GM12878 (cell line): ENCODE data around the gene JAML. TPM values are rescaled to one million over a fixed set of nuclear protein-coding genes. Genes with fewer than 3 reads are reported as not detected.

Source experiments
- ATAC-seq: fragments of 200-7000 bp; cut with Tn5 transposase; 3 replicates; pipeline ENCODE4 v1.9.1; 2020; ENCODE audit warnings: mild to moderate bottlenecking, moderate library complexity
- BruUV-seq: library from RNA; stranded (reverse); fragments of 400-500 nt; replicated peaks from 2 replicates; lab custom pipeline; 2021; lab: Mats Ljungman, UMichigan
- CTCF ChIA-PET: fragments of 300-600 bp; sonication (Branson Sonifier 250); formaldehyde crosslinking; extraction: SDS; loops from one replicate; lab custom pipeline; 2021; ENCODE audit warnings: inconsistent platforms; lab: Yijun Ruan, JAX
- POLR2A ChIA-PET: fragments of 350-600 bp; formaldehyde crosslinking; extraction: SDS; loops from one replicate; lab custom pipeline; 2021; ENCODE audit warnings: inconsistent platforms; lab: Charles Lee
- RAD21 ChIA-PET: fragments of 300-600 bp; sonication (Branson Sonifier 250); formaldehyde crosslinking; loops from one replicate; lab custom pipeline; 2023; ENCODE audit warnings: antibody characterized with exemption; ENCODE audit not compliant: unreplicated experiment; lab: Charles Lee
- SMC1A ChIA-PET: fragments of 300-600 bp; sonication (Branson Sonifier 250); formaldehyde crosslinking; loops from one replicate; lab custom pipeline; 2023; ENCODE audit not compliant: unreplicated experiment, uncharacterized antibody; lab: Charles Lee
- DNase-seq: peaks from one replicate; pipeline ENCODE4 v3.0.0-alpha.2; 2011; ENCODE audit warnings: low read depth, low spot score
- FAIRE-seq: peaks from 3 replicates; lab custom pipeline; 2011; peaks lifted over from hg19 to GRCh38; lab: Jason Lieb, UNC
- H2AFZ ChIP-seq: 2 replicates; pipeline ENCODE4 v1.6.0; 2011; ENCODE audit warnings: low read depth, low read length, control low read depth; ENCODE audit not compliant: control insufficient read depth
- H3K27ac ChIP-seq: 2 replicates; pipeline ENCODE4 v1.5.1; 2011; ENCODE audit warnings: control low read depth; ENCODE audit not compliant: control insufficient read depth, insufficient read depth
- H3K27me3 ChIP-seq, 2 experiments: replicated peaks in 1 of 2; 2 replicates each; pipeline versions ENCODE4 v1.6.0 to v1.6.1; 2011; ENCODE audit warnings: low read length in 1 of 2; ENCODE audit not compliant: control insufficient read depth in 2 of 2, insufficient read depth in 2 of 2
- H3K36me3 ChIP-seq, 2 experiments: 2 replicates each; pipeline ENCODE4 v1.5.1; 2011; ENCODE audit warnings: low read length in 1 of 2; ENCODE audit not compliant: control insufficient read depth in 2 of 2, insufficient read depth in 2 of 2
- H3K4me1 ChIP-seq: 2 replicates; pipeline ENCODE4 v1.6.1; 2011; ENCODE audit warnings: mild to moderate bottlenecking, low read length, moderate library complexity, mixed read lengths; ENCODE audit not compliant: control insufficient read depth, insufficient read depth
- H3K4me2 ChIP-seq: 2 replicates; pipeline ENCODE4 v1.6.0; 2011; ENCODE audit warnings: control low read depth; ENCODE audit not compliant: control insufficient read depth, insufficient read depth
- H3K4me3 ChIP-seq: fragments of 200-600 bp; sonication (generic); 2 replicates; pipeline ENCODE4 v1.5.1; 2016
- H3K79me2 ChIP-seq: 2 replicates; pipeline ENCODE4 v1.6.0; 2011; ENCODE audit warnings: low read length; ENCODE audit not compliant: control insufficient read depth, insufficient read depth
- H3K9ac ChIP-seq: 2 replicates; pipeline ENCODE4 v1.8.0; 2011; ENCODE audit warnings: low read length, control low read depth, mixed read lengths; ENCODE audit not compliant: control insufficient read depth, insufficient read depth
- H3K9me3 ChIP-seq: replicated peaks from 3 replicates; pipeline ENCODE4 v1.5.1; 2011; ENCODE audit warnings: mild to moderate bottlenecking, low read length; ENCODE audit not compliant: control insufficient read depth, insufficient read depth
- H4K20me1 ChIP-seq: 2 replicates; pipeline ENCODE4 v1.6.0; 2011; ENCODE audit not compliant: control insufficient read depth, insufficient read depth
- CBFB ChIP-seq: IDR thresholded peaks from 2 replicates; pipeline ENCODE4 v1.6.1; 2016; ENCODE audit warnings: antibody characterized with exemption, low read depth
- FOS ChIP-seq: IDR thresholded peaks from 3 replicates; pipeline ENCODE4 v1.6.1; 2011; ENCODE audit warnings: borderline replicate concordance; ENCODE audit not compliant: insufficient read length; ENCODE audit errors: extremely low read depth
- IRF4 ChIP-seq: IDR thresholded peaks from 2 replicates; pipeline ENCODE4 v1.6.1; 2011; ENCODE audit warnings: low read depth, low read length
- LARP7 ChIP-seq: fragments of 450-650 bp; IDR thresholded peaks from 2 replicates; pipeline ENCODE4 v1.6.1; 2017; ENCODE audit warnings: mild to moderate bottlenecking
- NFIC ChIP-seq: IDR thresholded peaks from 2 replicates; pipeline ENCODE4 v1.6.1; 2012; ENCODE audit warnings: low read depth, mild to moderate bottlenecking, inconsistent platforms, low read length, moderate library complexity
- SIX5 ChIP-seq: IDR thresholded peaks from 2 replicates; pipeline ENCODE4 v1.6.1; 2011; ENCODE audit warnings: mild to moderate bottlenecking, low read depth, low read length, moderate library complexity; ENCODE audit not compliant: severe bottlenecking
- SREBF2 ChIP-seq: IDR thresholded peaks from 2 replicates; pipeline ENCODE4 v1.6.1; 2012; ENCODE audit warnings: mild to moderate bottlenecking, low read length
- STAT3 ChIP-seq: IDR thresholded peaks from 2 replicates; pipeline ENCODE4 v1.6.1; 2011; ENCODE audit warnings: low read depth, low read length, improper control_type of control experiment
- SUZ12 ChIP-seq: fragments of 200-600 bp; sonication (generic); IDR thresholded peaks from one replicate; pipeline ENCODE4 v1.6.1; 2018; ENCODE audit warnings: antibody characterized with exemption, mild to moderate bottlenecking; ENCODE audit not compliant: unreplicated experiment
- TARDBP ChIP-seq: IDR thresholded peaks from 2 replicates; pipeline ENCODE4 v1.6.1; 2016; ENCODE audit warnings: borderline replicate concordance
- ZNF207 ChIP-seq: fragments of 450-650 bp; IDR thresholded peaks from 2 replicates; pipeline ENCODE4 v1.6.1; 2014; ENCODE audit warnings: antibody characterized with exemption, mild to moderate bottlenecking, borderline replicate concordance
- WGBS: methylation state at CpG from one replicate; pipeline ENCODE4 v1.1.6; 2016; ENCODE audit warnings: low lambda C conversion rate; ENCODE audit not compliant: insufficient replicate concordance, insufficient coverage; ENCODE audit errors: missing lambda C conversion rate; 5-methylcytosine and 5-hydroxymethylcytosine counted together
- in situ Hi-C: fragments of 300-500 bp; cut with MboI; formaldehyde crosslinking; loops from 9 replicates; pipeline ENCODE4 v1.14.3; 2018; ENCODE audit warnings: mixed read lengths
- intact Hi-C: fragments of 100-400 bp; cut with micrococcal nuclease; formaldehyde crosslinking; loops from one replicate; pipeline ENCODE4 v1.14.2; 2022; ENCODE audit not compliant: unreplicated experiment
- polyA plus RNA-seq, 11 experiments: library from polyadenylated mRNA; depleted of rRNA in 4 of 11; unstranded in 6 of 11; stranded (reverse) in 5 of 11; fragments of >200 nt; fragmentation: Nextera tagmentation in 4 of 11; fragmentation: Illumina TruSeq in 1 of 11; extraction: Ambion mirVana in 4 of 11; extraction: Trizol in 1 of 11; gene quantifications; 1 replicate in 1 of 11; 2 replicates in 10 of 11; pipeline versions ENCODE4 v1.2.1 to v1.2.3, GENCODE V29; 2011 to 2016; ENCODE audit warnings: inconsistent platforms in 2 of 11, missing spikeins in 2 of 11, low read depth in 1 of 11
- total RNA-seq, 4 experiments: library from RNA; depleted of rRNA in 3 of 4; stranded (reverse); fragments of >200 nt in 3 of 4; fragmentation: Illumina TruSeq in 1 of 4; extraction: Trizol in 1 of 4; gene quantifications; 2 replicates each; pipeline versions ENCODE4 v1.2.1 to v1.2.3, GENCODE V29; 2013 to 2021
- TF ChIP-seq, protein P1 (sequence below): fragments of 150-350 bp; IDR thresholded peaks from 2 replicates; pipeline ENCODE4 v1.6.1; 2016; ENCODE audit warnings: low read depth, low read length

The JAML gene
- total and polyA plus RNA-seq, 10 of the 15 experiments (the other 5 are each of a cell fraction or from before 2014, with no cell fraction given), result 0.60 to 8.1 (median 3.5) TPM

DNA sequence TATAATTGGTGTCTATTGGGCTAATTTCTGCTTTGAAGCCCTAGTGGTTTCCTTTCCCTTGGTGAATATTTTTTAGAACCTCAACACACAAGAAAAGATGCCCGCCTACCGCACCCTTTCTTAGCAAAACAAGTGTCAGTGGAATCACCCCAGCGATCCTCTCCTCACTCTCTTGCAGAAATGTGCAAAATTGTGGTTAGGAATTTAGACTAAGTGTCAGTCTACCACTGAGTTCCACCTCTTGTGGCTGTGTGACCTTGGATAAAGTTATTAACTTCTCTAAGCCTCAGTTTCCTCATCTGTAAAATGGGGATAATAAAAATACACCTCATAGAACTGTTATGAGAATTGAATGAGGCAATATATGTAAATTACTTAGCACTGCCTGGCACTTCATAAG lies 5.3 kb upstream of the JAML start:
- DNase-seq, result no peak
- no peak overlapping the region for H3K4me2 ChIP-seq
- no peaks in the 10 kb centered on the region for H4K20me1 ChIP-seq
- RAD21 ChIA-PET, result interaction anchor here (1.4 to 1.7 kb wide), 2 partner anchors 12 to 32 kb away, joined by 4 to 5 read pairs; no protein-coding TSS in a partner anchor
- FAIRE-seq, result no peak
- WGBS, result 96% methylated on average over 3 of the region's 3 CpGs
- H3K27ac ChIP-seq, result no peak overlapping the region
- no peaks in the 10 kb centered on the region for H3K79me2 ChIP-seq
- no peaks in the 10 kb centered on the region for H3K27me3 ChIP-seq
- no peak overlapping the region for H3K9ac ChIP-seq
- peaks cover 26% of the 10 kb centered on the region for H3K4me1 ChIP-seq
- POLR2A ChIA-PET, result interaction anchor here (1.7 kb wide), 1 partner anchor 10 kb away, joined by 4 read pairs; no protein-coding TSS in a partner anchor
- SMC1A ChIA-PET, result interaction anchor here (1.4 to 2.5 kb wide), 4 partner anchors 10 to 31 kb away, joined by 4 to 10 read pairs (median 8); no protein-coding TSS in a partner anchor
- H2AFZ ChIP-seq, result no peak overlapping the region
- intact Hi-C loops (no loop called here), in situ Hi-C loops (no loop called here)
- ATAC-seq, result no peak
- peaks cover 1% of the 10 kb centered on the region; the same call in 1 of the 3 replicates for H3K9me3 ChIP-seq
- TF ChIP-seq, protein P1, sequence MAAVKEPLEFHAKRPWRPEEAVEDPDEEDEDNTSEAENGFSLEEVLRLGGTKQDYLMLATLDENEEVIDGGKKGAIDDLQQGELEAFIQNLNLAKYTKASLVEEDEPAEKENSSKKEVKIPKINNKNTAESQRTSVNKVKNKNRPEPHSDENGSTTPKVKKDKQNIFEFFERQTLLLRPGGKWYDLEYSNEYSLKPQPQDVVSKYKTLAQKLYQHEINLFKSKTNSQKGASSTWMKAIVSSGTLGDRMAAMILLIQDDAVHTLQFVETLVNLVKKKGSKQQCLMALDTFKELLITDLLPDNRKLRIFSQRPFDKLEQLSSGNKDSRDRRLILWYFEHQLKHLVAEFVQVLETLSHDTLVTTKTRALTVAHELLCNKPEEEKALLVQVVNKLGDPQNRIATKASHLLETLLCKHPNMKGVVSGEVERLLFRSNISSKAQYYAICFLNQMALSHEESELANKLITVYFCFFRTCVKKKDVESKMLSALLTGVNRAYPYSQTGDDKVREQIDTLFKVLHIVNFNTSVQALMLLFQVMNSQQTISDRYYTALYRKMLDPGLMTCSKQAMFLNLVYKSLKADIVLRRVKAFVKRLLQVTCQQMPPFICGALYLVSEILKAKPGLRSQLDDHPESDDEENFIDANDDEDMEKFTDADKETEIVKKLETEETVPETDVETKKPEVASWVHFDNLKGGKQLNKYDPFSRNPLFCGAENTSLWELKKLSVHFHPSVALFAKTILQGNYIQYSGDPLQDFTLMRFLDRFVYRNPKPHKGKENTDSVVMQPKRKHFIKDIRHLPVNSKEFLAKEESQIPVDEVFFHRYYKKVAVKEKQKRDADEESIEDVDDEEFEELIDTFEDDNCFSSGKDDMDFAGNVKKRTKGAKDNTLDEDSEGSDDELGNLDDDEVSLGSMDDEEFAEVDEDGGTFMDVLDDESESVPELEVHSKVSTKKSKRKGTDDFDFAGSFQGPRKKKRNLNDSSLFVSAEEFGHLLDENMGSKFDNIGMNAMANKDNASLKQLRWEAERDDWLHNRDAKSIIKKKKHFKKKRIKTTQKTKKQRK, result no peak
- TF ChIP-seq SUZ12 (no peak), TARDBP (no peak), ZNF207 (no peak), LARP7 (no peak), CBFB (no peak), STAT3 (no peak), SREBF2 (no peak), SIX5 (no peak), IRF4 (no peak), NFIC (no peak), FOS (no peak)
- H3K36me3 ChIP-seq, result peaks cover 0 to 2% of the 10 kb centered on the region in 2 experiments; a peak in 2 of 4 replicates
- CTCF ChIA-PET, result interaction anchor here (0.6 to 1.1 kb wide), 2 partner anchors 17 to 32 kb away, joined by 4 read pairs; no protein-coding TSS in a partner anchor
- BruUV-seq, result no TSS peak
- no peak overlapping the region for H3K4me3 ChIP-seq
